DOHH2 (cell line): ENCODE results near the gene VTI1A.
"Not testable (repeated sequence)": the region's sequence is repeated elsewhere in the genome, so short reads cannot be mapped to it uniquely, and the experiment has no call there.

Experiments
- EZH2phosphoT487 ChIP-seq: fragments of 200-600 bp; sonication (generic); IDR thresholded peaks from 2 replicates; pipeline ENCODE4 v1.6.1; 2017; ENCODE audit warnings: borderline replicate concordance, mild to moderate bottlenecking, antibody characterized with exemption, low read length, moderate library complexity, mixed read lengths
- TF ChIP-seq, protein P1 (sequence below): fragments of 200-600 bp; sonication (generic); IDR thresholded peaks from one replicate; pipeline ENCODE4 v1.5.1; 2014; ENCODE audit warnings: antibody characterized with exemption, mild to moderate bottlenecking, low read depth, low read length; ENCODE audit not compliant: poor library complexity, severe bottlenecking

DNA sequence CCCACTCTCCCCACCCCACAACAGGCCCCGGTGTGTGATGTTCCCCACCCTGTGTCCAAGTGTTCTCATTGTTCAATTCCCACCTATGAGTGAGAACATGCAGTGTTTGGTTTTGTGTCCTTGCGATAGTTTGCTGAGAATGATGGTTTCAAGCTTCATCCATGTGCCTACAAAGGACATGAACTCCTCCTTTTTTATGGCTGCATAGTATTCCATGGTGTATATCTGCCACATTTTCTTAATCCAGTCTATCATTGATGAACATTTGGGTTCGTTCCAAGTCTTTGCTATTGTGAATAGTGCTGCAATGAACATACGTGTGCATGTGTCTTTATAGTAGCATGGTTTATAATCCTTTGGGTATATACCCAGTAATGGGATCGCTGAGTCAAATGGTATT, 95.8 kb downstream of the VTI1A start:
- not testable (repeated sequence) for TF ChIP-seq EZH2phosphoT487
- TF ChIP-seq, protein P1, sequence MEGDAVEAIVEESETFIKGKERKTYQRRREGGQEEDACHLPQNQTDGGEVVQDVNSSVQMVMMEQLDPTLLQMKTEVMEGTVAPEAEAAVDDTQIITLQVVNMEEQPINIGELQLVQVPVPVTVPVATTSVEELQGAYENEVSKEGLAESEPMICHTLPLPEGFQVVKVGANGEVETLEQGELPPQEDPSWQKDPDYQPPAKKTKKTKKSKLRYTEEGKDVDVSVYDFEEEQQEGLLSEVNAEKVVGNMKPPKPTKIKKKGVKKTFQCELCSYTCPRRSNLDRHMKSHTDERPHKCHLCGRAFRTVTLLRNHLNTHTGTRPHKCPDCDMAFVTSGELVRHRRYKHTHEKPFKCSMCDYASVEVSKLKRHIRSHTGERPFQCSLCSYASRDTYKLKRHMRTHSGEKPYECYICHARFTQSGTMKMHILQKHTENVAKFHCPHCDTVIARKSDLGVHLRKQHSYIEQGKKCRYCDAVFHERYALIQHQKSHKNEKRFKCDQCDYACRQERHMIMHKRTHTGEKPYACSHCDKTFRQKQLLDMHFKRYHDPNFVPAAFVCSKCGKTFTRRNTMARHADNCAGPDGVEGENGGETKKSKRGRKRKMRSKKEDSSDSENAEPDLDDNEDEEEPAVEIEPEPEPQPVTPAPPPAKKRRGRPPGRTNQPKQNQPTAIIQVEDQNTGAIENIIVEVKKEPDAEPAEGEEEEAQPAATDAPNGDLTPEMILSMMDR: not testable (repeated sequence)
